ENCODE measurements around the gene TGOLN2.

- TF ChIP-seq CTCF (IDR thresholded peaks at IDR 0.05): no peak
- TF ChIP-seq POLR2A (IDR thresholded peaks at IDR 0.05): no peak
Observed at GRCh38 chr2:85341269-85342029, 13.7 kb upstream of the TGOLN2 start.
